Esophagus muscularis mucosa (tissue), 4 donors: ENCODE results near the gene CNPY2.

Experiments
- EP300 ChIP-seq: sonication (generic); formaldehyde crosslinking; IDR thresholded peaks from one replicate; pipeline ENCODE4 v1.6.1; 2017; ENCODE audit warnings: antibody characterized with exemption
- POLR2A ChIP-seq: fragments of 450-650 bp; IDR thresholded peaks from one replicate; pipeline ENCODE4 v1.6.1; 2017; ENCODE audit warnings: antibody characterized with exemption, moderate library complexity, mild to moderate bottlenecking, low read depth
- POLR2AphosphoS5 ChIP-seq, 2 donors: sonication (generic); formaldehyde crosslinking; IDR thresholded peaks; one replicate each; pipeline ENCODE4 v1.6.1; 2017; ENCODE audit warnings: antibody characterized with exemption in 2 of 2
- TF ChIP-seq, protein P1 (sequence below), 3 experiments: fragments of 200-600 bp in 2 of 3; fragments of 450-650 bp in 1 of 3; sonication (generic) in 2 of 3; IDR thresholded peaks; one replicate each; pipeline ENCODE4 v1.5.1; 2017 to 2019; ENCODE audit warnings: antibody characterized with exemption in 3 of 3, mild to moderate bottlenecking in 2 of 3, moderate library complexity in 1 of 3

GRCh38 chr12:56267443-56268071, 48.2 kb downstream of the CNPY2 start:
- TF ChIP-seq, protein P1, sequence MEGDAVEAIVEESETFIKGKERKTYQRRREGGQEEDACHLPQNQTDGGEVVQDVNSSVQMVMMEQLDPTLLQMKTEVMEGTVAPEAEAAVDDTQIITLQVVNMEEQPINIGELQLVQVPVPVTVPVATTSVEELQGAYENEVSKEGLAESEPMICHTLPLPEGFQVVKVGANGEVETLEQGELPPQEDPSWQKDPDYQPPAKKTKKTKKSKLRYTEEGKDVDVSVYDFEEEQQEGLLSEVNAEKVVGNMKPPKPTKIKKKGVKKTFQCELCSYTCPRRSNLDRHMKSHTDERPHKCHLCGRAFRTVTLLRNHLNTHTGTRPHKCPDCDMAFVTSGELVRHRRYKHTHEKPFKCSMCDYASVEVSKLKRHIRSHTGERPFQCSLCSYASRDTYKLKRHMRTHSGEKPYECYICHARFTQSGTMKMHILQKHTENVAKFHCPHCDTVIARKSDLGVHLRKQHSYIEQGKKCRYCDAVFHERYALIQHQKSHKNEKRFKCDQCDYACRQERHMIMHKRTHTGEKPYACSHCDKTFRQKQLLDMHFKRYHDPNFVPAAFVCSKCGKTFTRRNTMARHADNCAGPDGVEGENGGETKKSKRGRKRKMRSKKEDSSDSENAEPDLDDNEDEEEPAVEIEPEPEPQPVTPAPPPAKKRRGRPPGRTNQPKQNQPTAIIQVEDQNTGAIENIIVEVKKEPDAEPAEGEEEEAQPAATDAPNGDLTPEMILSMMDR (IDR thresholded peaks at IDR 0.05) = no peak
- TF ChIP-seq POLR2A (no peak), POLR2AphosphoS5 (IDR thresholded peaks at IDR 0.05) (no peak), EP300 (no peak)
